CD4-positive, alpha-beta T cell treated with Interleukin-15 for 1 hour (primary cell): ENCODE measurements around the gene GATAD2B.
A peak's percentile ranks its signal among the peaks of the same experiment; 100 is the strongest.
"Not testable (repeated sequence)": the region's sequence is repeated elsewhere in the genome, so short reads cannot be mapped to it uniquely, and the experiment has no call there.

Experiments
- DNase-seq: peaks from one replicate; pipeline ENCODE4 v3.0.0-alpha.2; 2020

The GATAD2B gene

GRCh38 chr1:153775458-153776327, 147.1 kb downstream of the GATAD2B start:
- DNase-seq, result peak; percentile 67

- no peak for DNase-seq
Observed at GRCh38 chr1:153774780-153775457, 147.9 kb downstream of the GATAD2B start, which contains the start of gene SLC27A3. SLC27A3 (plus strand) TSS chr1:153775407; CDS start chr1:153775498, 91 bp downstream.

- no peak for DNase-seq
Observed at GRCh38 chr1:153774026-153774595, 148.7 kb downstream of the GATAD2B start.

GRCh38 chr1:153773096-153773921, 149.5 kb downstream of the GATAD2B start:
- peak; percentile 36 for DNase-seq

GRCh38 chr1:153771841-153772593, 150.8 kb downstream of the GATAD2B start:
- DNase-seq, result no peak

GRCh38 chr1:153771261-153771660, 151.5 kb downstream of the GATAD2B start:
- no peak for DNase-seq

GRCh38 chr1:153770797-153771196, 152.0 kb downstream of the GATAD2B start:
- no peak for DNase-seq

GRCh38 chr1:153769221-153769620, 153.6 kb downstream of the GATAD2B start:
- DNase-seq, result no peak

- no peak for DNase-seq
Observed at GRCh38 chr1:153768316-153769181, 154.2 kb downstream of the GATAD2B start.

GRCh38 chr1:153767519-153767918, 155.3 kb downstream of the GATAD2B start:
- no peak for DNase-seq

GRCh38 chr1:153766663-153767062, 156.1 kb downstream of the GATAD2B start:
- not testable (repeated sequence) for DNase-seq

GRCh38 chr1:153764310-153764709, 158.5 kb downstream of the GATAD2B start:
- DNase-seq, result no peak

- DNase-seq, result no peak
Observed at GRCh38 chr1:153763365-153764225, 159.2 kb downstream of the GATAD2B start.

GRCh38 chr1:153760440-153760839, 162.3 kb downstream of the GATAD2B start:
- no peak for DNase-seq
